HG03064 (cell line): Measurements from ENCODE around the gene MAPKAP1.

ENCODE experiments used
- ATAC-seq: cut with Tn5 transposase; IDR thresholded peaks from one replicate; pipeline ENCODE4 v1.9.1; 2021; ENCODE audit warnings: low read depth; ENCODE audit not compliant: unreplicated experiment

MAPKAP1 gene

DNA sequence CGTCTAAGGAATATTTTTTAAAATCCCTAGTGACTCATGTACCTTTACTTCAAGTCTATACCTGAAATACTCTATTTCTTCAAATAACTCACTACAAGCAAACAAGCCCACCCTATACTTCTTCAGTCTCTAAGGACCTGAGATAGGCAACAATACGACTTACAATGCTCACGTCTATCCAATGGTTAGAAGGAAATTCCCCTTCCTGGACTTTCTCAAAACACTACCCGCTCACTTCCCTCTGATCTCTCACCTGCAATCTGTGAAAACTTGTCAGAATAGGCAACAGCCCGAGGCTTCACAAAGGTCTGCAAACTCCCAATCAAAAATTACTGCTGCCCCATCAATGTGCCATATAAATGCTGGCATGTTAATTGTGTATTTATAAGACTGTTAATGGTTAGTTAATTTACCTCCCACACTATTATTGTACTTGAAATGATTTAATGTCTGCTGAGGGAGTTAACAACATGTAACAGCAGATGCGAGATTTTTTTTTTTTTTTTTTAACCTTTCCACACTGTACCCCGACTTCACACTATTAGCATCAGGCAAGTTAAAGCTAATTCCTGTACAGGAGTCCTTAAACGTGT lies 27.3 kb downstream of the MAPKAP1 start:
- no peak for ATAC-seq

DNA sequence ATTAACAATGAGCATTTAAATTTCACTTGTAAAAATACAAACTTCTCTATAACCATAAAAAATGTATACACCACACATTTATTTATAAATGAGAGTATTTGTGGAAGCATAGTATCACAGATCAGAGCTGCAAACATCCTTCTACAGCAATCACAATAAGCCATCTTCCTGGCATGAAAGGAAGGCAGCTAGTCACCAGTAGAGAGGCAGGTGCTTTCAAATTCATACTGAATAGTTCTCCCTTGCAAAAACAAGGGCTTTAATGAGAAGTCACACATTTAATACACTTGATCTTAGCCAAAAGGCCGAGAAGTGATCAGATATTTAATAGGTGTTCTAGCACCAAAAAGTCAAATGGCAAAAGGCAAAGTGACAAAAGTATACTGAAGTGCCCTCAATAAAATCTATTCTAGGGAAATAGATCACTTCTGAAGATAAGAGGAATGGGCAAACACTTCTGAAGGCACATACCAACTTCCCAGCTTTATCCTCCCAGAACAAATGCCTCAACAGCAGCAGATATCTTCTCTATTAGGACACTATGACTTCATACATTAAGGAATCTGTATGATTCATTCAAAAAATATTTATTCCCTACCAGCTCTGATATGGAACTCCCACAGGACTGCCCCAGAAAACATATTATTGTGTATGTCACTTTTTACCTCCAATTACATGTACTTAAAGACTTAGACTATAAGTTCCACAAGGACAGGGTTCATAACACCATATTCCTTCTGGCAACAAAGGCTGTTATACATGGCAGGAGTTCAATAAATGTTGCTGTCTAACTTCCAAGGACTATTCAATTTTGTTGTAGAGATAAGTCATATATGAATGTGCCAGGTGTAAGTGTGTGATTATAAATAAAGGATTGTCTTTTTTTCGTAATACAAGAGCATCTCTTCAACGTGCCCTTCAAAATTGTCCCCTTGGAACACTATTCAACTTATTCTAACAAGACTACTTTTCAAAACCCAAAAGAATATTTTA lies 31.7 kb downstream of the MAPKAP1 start:
- no peak for ATAC-seq

DNA sequence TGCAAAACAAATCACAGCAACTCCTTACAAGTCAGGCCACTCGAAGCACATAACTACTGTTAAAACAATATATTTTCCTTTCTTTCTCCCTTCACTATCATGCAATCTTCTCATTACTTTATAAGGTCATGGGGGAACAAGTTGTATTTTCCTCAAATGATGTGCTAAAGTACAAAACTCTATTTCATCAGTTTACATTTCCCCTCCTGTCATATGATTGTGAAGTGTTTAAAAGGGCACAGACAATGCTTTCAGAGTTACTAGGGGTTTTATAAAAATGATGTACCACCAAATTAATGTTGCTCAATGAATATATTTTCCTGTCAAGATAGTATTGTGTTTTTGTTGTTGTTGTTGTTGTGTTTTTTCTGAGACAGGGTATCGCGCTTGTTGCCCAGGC lies 34.1 kb downstream of the MAPKAP1 start:
- no peak for ATAC-seq

DNA sequence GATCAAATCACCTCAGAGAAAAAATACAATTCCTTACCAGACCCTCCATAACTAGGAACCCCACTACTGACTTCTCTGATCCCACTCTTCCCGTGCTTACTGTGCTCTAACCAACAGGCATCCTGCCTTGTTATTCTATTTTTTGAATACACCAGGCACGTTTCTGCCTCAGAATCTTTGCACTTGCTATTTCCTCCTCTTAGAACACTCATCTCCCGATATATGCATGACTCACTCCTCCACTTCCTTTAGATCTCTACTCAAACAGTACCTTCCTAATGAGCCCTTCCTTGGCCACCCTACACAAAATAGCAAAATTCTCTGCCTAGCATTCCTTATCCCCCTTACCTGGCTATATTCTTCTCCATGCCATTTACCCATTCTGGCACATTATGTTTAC lies 43.9 kb downstream of the MAPKAP1 start:
- no peak for ATAC-seq

DNA sequence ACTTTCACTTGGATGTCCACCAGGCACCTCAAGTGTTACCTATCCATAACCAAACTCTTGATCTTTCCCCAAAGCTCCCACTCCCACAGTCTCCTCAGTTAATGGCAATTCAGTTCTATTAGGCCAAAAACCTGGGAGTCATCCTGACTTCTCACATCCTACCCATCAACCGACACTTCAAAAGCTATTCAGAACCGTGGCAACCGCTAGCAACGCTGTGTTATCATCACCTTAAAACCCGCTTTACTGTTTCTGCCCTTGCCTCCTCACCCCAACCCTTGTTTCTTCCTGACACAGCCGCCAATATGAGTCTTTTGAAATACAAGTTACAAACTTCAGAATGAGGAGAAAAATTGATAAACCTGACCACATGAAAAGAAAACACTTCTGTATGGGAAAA lies 46.5 kb downstream of the MAPKAP1 start:
- ATAC-seq = no peak

DNA sequence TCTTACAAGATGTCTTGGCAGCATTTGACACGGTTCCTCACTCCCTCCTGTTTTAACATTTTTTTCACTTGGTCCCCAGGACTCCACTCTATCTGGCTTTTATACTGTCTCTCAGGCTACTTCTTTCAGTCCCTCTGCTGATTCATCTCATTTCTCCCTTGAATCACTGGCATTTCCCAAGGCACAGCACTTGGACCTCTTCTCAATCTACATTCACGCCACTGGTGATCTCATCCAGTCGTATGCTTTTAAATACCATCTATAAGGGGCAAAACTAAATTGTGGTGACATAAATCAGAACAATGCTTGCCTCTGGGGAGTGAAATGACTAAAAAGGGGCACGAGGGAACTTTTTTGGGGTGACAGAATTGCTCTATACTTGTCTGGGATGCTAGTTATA lies 47.1 kb downstream of the MAPKAP1 start:
- no peak for ATAC-seq

DNA sequence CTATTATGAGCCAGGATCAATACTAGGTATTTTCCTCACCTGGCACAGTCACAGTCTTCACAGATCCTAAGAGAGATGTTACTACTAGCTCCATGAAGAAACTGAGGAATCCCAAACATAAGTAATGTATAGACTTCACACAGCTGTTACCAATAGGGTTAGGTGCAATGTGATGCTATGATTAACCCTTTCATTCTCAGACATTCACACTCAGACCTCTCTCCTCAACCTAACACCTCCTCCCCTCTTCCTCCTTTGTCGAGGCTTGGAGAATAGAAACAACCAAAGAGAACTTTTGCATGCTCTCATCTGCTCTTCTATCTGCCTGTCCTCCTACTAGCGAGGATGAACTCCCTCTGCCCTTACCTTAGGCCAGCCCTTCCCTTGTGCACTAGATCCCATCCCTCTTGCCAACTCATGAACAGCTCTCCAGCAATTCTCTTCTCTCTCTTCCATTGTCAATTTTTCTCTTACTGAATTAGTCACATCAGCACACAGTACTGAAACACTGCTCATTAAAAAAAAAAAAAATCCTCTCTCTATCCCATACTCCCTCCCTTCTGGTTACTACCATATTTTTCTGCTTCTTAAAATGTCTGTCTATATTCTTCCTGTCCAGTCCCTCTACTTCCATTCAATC lies 47.7 kb downstream of the MAPKAP1 start:
- ATAC-seq = no peak

DNA sequence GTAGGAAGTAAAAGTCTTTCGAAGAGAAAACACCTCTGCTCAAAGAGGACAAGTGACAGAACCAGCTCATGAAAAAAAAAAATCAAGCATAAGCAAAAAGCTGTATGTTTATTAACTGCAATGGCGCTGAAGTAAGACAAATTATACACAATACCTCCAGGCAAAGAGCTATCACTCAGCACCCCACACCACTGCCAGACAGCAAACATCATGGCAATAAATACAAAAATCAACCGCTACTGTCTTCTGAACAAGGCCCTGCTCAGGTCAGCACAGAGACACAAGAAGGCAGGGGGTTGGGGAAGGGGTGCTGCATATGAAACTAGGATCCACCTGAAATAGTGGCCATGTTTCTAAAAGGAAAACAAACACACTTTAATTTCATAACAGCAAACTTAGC lies 50.4 kb downstream of the MAPKAP1 start:
- ATAC-seq = no peak

DNA sequence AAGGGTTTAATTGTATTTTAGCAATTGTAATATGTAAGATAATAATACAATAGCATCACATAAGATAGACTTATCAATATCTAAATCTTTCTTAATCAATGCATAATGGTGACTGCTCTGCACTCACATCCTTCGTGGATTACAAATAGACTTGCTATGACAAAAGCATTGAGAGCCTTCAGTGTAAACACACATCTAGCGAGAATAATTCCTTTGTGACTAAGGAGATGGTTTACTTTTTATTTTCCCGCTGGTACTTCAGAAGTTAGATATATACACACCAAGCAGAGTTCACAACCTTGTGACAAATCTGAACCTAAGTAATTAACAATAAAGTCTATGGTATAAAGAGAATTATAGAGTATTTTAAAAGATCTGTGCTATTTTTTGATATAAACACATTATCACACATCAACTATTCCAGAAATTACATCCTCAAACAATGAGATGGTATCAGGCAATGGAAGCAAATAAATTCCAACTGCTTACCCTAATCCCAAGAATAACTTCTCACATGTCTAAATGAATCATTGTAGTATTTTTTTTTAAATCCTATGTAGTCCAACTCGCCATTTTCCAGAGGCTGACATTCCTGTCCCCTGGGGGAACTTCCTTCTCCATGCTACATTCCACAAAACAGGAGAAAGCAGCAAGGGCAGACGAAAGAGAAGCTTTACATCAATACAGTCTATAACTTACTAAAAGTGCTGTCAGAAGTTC lies 51.2 kb downstream of the MAPKAP1 start:
- no peak for ATAC-seq

DNA sequence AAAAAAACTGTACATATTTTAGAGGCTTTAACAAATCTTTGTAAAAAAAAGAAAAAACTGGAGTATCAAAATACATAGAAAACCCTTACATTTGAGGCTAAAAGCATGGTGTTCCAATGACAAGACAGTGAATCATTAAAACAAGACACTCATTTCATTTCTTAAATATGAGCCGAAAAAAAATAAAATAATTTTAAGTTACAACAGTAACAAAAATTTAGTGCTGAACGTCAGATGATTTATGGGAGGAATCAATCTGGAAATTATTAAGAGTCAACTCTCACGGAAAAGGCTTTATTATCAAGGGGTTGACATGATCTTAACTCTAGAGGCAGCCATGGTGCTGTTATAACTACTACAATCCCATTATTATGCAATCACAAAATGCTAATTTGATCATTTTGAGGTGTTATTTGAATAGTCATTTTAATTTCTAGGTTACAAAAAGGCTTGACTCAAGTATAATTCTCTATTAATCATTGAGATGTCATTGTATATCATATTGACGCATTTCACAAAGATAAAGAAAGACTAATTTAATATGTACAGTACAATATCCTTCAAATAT lies 51.9 kb downstream of the MAPKAP1 start:
- ATAC-seq = no peak

DNA sequence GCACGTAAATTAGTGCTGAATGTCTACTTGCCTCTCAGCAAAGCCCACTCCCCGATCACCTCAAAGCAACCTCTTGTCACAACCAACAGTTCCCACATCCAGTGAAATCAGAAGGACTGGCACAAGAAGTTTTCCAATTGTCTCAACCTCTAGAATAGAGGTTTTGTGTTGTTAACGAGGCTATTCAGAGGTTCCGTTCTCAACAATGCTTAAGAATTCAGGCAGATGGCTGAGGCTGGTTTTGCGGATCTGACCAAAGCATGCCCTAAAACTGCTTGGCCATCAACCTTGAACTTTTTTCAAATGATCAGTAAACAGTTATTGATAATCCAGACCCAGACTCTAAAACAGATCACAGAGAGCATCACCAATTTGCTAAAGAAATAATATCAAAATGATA lies 52.9 kb downstream of the MAPKAP1 start:
- no peak for ATAC-seq

DNA sequence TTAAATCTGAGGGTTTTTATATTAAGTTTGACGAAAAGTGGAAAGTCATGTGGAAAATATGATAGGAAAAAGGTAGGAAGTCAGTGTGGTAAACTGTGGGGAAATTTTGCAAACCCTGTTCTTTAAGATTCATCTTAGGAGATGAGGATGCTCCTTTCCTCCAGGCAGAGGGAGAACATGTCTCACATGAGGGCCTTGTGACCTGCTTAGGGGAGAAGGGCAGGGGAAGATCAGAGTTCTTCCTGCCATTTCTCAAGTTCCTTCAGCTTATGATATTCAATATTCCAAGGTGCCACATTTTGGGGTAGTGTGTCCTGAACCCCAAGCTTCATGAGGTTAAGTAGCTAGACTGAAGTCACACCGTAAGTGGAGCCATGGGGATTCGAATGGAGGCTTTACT lies 53.7 kb downstream of the MAPKAP1 start:
- no peak for ATAC-seq

DNA sequence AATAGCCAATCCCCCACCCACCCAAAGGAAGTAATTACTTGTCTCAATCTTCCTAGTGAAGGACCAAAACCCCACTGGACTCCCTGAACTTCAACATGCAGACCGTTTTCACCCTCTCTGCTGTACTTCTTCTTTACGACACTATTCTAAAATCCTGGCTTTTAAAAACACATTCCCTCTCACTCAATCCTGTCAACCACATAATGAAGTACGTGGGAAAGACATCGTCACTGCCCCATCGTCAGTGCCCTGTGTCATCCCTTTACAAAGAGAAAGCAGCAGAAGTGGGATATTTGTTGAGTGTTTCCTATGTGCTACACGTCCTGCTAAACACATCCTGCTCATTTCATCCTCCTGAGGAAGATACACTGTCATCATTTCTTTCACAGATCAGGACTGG lies 54.2 kb downstream of the MAPKAP1 start:
- ATAC-seq = no peak

DNA sequence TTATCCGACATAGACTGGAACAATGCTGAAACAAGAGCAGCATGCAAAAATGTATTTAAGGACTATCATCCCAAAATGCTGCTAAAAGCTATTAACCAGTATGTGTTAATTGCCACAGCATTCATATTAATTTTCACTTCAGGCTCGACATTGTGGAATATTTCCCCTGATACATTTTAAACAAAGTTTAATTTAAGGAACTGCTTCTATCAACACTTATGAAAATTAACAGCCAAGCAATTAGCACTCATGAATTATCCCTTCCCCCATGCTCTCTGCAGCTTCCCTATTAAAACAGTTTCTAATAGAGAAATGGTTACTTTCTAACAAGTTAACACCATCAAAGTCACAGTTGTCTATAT lies 54.8 kb downstream of the MAPKAP1 start:
- ATAC-seq = no peak

DNA sequence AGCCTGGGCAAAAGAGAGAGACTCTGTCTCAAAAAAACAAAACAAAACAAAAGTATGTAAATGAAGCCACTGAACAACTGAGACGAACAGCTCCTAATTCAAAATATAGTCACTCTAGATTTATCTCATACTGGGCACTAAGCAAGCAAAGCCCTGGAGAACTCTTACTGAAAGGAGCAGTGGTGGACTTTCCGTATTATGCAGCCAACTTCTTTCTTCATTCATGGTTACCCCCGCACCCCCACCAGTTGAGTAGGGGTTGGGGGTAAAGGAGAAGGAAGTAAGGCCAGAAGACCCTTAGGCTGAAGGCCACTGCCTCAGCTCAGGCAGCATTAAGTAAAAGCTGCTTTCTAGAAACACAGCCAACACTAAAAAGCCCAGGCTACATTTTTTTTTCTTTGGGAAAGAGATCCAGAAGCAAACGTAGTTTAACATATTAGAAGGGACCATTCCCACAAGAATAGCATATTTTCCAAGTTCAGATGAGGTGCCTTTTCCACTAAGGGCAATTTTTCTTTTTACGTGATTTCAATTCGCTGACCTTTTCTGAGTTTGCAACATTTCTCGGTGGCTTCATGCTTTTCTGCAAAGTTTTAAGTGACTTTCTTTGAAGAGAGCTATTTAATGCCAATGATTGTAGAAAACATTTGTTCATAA lies 55.3 kb downstream of the MAPKAP1 start:
- ATAC-seq = no peak

DNA sequence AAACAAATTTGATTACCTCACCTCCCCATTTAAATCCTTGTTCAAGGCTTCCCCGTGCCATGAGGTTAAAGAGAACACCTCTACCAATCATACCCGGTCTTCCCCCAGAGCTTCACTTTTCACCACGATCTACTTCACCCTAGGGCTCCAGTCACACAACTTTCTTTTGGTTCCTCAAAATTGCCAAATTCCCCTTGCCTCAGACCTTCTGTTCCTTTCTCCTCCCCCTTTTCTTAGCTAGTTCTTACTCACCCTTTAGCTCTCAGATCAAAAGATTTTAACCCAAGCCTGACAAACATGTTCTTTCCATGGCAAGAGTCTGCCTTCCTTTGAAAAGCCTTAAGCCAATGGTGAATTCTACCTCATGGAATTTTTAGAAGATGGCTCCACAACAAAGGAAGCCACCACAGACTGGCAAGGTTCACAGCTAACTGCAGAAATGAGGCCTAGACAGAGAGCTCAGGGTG lies 56.7 kb downstream of the MAPKAP1 start:
- peak; percentile 53 for ATAC-seq

DNA sequence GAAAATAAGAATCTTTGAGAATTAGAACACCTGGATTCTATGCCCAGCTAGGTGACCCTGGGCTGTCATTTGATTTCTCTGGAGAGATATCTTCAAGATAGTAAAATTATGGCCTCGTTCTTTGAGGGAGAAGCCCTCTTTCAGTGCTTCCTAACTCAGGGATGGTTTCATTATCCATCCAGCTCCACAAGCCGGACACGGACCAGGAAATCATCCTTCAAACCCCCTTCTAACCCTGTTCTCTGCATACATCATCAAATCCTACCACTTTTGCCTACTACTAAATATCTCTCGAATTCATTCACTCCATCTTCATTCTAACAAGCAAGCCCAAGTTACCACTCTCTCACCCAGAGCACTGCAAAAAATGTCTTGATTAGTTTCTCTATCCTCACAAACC lies 57.2 kb downstream of the MAPKAP1 start:
- ATAC-seq = no peak

DNA sequence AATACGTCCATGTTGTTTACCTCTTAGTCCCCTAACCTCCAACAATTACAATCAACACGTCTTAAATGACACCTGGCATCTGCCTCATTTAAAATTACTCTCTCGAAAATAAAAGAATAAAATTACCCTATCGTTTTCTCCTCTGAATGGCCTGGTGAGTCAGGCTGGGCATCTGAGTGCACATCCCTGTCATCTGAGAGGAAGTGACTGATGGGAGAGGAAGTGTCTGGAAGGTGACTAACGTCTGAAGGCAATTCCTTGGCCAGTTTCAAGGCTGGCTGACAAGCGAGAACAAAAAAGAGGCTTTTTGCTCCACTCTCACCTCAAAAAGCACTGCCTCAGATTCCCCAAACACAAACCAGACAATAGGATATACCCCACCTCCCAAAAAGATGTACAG lies 57.7 kb downstream of the MAPKAP1 start:
- ATAC-seq = no peak

DNA sequence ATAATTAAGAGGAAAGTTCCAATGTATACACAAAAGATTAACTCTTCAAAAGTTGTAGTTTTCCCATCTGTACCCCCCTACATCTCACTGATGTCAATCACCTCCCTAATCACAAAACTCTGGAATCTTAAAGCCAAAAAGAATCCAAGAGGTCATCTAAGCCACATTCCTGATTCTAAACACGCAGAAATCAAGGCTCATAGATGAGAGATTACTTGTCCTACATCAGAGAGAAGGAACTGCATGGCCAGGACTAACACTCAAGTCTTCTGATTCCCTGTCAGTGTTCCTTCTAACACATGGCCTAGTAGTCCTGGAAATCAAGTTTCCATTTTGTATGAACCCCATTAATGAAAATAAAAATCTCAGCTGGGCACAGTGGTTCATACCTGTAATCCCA lies 58.7 kb downstream of the MAPKAP1 start:
- no peak for ATAC-seq

DNA sequence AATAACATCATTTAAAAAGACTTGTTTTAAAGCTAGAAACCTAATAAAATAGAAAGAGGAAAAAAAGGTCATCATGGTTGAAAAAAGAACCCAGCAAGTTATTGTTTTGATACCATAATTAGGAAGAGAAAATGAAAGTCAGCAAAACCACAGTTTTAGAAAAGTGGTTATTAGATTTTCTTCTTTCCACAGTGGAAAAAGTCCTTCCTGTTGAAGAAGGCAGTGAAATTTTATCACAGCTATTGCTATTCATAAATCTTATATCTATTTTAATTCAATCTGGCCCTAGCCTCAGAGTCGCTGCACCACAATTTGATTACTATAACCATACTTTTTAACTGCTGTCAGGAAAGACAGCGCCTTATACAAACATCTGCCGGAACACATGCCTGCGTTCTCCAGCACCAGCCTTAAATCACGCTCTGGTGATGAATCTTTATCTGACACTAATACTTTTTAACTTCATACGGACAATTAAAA lies 60.3 kb downstream of the MAPKAP1 start:
- no peak for ATAC-seq
